GM10266 (cell line): ENCODE measurements around the gene TRIM15.

Experiments used
- DNase-seq: peaks from one replicate; pipeline ENCODE4 v3.0.0; 2012; ENCODE audit errors: extremely low spot score
- TF ChIP-seq, protein P1 (sequence below): IDR thresholded peaks from 2 replicates; pipeline ENCODE4 v1.5.1; 2012; ENCODE audit warnings: mild to moderate bottlenecking, low read depth; ENCODE audit not compliant: control insufficient read depth, insufficient read depth; ENCODE audit errors: missing control alignments

TRIM15 gene

DNA sequence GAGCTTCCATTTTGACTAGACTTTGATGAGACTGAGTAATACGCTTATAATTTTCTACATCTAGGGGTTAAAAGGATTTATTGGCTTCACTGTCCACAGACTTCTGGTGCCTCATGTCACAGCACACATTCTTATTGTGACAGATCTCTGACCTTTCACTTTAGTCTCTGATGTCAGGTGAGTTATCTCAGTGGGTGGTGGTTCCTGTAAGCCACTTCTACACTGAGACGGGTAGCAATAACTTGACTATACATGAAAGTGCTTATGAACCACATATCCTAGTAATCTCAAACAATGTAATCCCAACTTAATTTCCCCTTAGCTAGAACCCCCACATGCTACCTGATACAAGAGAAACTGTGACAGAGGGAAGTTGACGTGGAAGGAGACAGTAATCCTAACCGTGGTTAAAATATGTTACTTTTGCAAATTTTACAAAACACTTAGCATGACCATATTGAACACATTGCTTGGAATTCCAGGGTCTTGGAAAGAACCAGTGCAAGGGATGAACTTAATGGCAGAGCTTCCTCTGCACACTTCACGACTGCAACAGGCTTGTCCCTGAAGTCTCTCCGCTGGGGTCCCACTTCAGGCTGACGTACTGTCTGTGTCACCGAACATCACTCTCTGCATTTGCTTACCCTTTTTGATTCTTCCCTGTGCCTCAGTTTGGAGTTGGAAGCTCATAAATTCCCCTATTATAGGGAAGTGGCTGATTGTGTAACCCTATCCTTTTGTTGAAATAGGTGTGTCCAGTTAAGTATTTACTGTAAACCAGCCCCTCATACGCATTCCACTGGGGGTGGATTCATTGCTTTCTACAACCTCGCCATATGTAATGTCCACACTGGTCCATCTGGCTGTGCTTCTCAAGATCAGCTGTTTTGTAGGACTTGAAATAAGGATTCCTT is 33.8 kb upstream of the TRIM15 start:
- TF ChIP-seq, protein P1, sequence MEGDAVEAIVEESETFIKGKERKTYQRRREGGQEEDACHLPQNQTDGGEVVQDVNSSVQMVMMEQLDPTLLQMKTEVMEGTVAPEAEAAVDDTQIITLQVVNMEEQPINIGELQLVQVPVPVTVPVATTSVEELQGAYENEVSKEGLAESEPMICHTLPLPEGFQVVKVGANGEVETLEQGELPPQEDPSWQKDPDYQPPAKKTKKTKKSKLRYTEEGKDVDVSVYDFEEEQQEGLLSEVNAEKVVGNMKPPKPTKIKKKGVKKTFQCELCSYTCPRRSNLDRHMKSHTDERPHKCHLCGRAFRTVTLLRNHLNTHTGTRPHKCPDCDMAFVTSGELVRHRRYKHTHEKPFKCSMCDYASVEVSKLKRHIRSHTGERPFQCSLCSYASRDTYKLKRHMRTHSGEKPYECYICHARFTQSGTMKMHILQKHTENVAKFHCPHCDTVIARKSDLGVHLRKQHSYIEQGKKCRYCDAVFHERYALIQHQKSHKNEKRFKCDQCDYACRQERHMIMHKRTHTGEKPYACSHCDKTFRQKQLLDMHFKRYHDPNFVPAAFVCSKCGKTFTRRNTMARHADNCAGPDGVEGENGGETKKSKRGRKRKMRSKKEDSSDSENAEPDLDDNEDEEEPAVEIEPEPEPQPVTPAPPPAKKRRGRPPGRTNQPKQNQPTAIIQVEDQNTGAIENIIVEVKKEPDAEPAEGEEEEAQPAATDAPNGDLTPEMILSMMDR: no peak
- DNase-seq: no peak

DNA sequence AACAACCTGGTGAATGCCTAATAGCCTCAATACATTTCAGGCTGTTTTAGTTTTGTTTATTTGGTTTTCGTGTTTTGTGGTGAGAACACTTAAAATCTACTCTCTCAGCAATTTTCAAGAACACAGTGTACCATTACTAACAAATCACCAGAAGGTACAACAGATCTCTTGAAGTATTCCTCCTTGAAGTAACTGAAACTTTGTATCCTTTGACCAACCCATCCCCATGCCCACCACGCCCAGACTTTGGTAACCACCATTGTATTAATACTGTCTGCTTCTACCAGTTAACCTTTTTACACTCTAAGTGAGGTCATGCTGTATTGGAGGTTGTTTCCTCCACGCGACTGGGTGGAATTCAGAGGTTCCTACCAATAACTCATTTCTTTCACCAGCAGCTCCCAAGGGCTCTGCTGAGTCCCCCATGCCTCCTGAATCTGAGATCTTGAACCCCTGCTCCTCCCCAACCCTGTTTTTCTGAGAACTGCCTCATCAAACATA is 33.1 kb upstream of the TRIM15 start:
- TF ChIP-seq, protein P1: no peak
- DNase-seq: no peak

DNA sequence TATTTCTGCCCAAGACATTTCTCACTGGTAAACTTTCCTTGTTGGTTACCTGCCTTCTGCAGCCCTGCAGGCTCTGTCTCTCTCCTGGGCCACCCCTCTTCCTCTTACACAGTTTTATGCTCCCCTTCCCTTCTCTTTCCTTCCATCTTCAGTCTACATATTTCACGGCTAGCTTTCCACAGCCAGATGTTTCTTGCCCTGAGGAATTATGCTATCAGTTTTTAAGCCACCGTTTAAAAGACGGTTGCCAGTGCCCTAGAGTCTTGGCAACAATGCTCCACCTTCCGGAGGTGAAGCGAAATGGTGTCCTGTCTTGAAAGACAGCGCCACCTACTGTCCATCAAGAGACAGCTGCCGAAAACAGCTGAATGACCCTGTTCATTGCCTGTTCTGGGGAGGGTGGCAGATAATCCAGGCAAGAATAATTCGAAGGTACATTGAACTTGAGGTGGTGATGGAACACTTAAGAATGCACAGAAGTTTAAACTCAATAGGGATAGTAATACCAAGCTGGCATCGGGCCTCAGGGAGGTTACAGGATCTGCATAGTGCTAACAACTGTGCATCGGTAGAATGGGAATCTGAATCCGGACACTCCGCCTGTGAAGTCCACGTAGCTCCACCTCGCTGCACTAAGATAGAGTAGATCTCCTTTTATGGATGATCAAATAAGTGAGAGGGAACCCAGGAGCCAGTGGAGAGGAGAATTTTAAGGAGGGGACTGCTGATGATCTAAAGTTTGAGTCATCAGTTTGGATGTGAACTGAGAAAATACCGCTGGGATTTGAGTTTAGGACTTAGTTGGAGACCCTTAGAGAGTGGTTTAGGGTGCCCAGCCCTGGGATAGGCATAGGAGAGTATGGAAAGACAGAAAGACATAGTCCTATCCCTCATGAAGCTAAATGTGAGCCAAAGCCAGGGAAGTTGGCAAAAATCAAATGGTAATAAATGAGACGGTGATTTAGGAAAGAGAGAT is 32.2 kb upstream of the TRIM15 start:
- peak; percentile 88 for DNase-seq
- TF ChIP-seq, protein P1: peak; percentile 99

DNA sequence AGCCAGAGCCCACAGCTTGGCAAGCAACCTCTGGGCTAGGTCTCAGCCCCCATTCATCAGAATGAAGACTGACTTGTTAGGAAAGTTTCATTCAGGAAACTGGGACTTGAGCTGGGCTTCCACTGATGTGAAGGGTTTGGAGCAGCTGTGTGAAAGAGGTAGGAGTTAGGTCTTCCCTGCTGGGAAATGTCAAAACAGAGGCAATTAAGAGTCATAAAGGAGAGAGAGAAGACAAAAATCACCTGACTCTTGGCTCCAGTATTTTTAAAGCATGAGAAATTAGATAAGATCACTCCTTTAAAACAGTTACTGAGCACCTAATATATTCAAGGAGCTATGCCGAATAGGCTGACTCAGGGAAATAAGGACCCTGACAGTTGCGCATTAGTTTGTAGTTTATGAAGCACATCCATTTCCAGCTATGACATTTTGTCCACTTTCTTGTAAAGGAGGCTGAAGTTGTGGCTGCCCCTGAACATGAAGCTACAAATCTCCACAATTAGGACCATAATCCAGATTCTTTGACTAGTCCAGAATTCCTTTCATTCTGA is 31.3 kb upstream of the TRIM15 start:
- no peak for DNase-seq
- TF ChIP-seq, protein P1: no peak

DNA sequence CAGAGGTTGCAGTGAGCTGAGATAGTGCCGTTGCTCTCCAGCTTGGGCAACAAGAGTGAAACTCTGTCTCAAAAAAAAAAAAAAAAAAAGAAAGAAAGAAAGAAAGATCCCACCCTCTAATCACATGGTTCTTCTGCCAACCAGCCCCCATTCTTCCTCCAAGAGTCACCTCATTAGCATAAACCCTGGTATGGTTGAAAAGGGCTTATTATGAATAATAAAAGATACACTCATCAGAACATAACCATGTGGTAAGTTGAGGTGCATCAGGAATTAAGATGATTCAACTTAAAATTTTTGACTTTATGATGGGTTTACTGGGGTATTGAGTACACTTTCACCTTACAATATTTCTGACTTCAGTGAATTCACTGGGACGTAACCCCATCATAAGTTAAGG is 28.2 kb upstream of the TRIM15 start:
- no peak for DNase-seq
- TF ChIP-seq, protein P1: no peak

DNA sequence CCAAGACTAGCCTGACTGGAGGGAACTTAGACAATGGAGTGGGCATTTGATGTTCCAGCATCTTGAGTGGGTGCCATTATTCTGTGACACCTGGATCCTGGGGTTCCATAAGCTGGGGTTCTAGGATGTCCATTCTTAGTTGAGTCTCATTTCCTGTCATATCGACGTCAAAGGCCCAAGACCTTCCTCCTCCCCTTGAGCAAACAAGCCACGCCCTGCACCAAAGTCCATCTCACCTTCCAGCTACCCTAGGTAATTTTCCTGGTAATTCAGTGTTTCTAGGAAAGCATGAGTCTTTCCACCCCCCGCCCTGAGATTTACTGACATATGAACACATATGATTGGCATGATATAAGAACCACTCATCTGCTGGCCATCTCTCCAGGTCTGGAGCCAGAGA is 27.6 kb upstream of the TRIM15 start, which contains the start of gene TRIM40:
Gene TRIM40 (plus strand): TSS at position 384 of the 400 bp plus-strand sequence. CDS start 897 bp downstream, outside the sequence.
- TF ChIP-seq, protein P1: no peak
- DNase-seq: no peak
